Measurements from ENCODE around the gene NOTCH4.
"Not testable (repeated sequence)": the region's sequence is repeated elsewhere in the genome, so short reads cannot be mapped to it uniquely, and the experiment has no call there.

Gene NOTCH4

DNA sequence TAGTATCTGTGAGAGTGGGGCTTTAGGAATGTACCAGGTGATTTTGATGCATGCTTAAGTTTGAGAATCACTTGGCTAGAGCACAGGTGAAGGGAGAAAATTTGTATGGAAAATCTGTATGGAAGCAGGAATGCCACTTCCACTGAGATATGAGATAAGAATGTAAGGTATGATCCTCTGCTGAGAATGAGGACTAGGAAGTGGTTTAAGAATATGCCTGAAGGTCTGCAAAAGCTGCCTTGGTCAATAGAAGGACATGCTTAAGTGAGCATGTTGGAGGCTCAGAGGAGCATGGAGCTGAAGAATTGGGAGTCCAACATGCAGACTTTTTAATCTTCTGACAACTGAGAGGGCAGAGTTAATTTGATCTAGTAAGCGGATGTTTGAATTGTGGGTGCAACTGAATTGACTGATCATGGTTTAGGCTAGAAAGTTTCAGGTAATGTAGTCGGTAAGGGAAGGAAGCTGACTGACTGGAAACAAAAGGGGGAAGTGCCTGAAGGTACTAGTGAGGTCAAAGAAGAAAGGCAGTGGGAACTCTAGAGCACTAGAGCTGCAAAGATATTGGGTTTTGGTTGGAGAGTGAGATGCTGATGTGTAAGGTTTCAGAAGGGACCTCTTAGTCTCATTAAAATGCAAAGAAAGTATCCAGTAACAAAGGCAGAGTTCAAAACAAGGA is 28.6 kb upstream of the NOTCH4 start:
- TF ChIP-seq, protein P1, sequence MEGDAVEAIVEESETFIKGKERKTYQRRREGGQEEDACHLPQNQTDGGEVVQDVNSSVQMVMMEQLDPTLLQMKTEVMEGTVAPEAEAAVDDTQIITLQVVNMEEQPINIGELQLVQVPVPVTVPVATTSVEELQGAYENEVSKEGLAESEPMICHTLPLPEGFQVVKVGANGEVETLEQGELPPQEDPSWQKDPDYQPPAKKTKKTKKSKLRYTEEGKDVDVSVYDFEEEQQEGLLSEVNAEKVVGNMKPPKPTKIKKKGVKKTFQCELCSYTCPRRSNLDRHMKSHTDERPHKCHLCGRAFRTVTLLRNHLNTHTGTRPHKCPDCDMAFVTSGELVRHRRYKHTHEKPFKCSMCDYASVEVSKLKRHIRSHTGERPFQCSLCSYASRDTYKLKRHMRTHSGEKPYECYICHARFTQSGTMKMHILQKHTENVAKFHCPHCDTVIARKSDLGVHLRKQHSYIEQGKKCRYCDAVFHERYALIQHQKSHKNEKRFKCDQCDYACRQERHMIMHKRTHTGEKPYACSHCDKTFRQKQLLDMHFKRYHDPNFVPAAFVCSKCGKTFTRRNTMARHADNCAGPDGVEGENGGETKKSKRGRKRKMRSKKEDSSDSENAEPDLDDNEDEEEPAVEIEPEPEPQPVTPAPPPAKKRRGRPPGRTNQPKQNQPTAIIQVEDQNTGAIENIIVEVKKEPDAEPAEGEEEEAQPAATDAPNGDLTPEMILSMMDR (IDR thresholded peaks at IDR 0.05; ENCODE audit: borderline replicate concordance, insufficient read depth, low read depth, low read length) = no peak
- no peak overlapping the region for H3K4me3 ChIP-seq (ENCODE audit: low read depth, low read length)

DNA sequence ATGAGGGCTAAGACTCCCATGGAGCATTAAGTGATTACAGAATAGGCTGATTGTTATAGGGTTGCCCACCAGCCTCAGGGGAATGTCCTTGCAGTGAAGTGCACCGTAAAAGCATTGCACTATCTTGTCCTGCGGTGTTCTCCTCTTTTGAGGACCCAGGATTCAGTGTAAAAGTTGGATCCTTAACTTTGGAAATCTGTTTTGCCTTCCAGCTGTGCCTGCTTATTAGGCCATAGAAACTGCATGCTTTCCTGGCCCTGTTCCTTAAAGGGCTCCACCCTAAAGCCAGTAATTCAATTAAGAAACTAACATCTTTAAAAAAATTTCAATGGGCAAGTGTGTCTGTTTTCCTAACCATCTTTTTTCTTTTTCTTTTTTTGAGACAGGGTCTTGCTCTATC is 25.4 kb upstream of the NOTCH4 start:
- TF ChIP-seq, protein P1 (IDR thresholded peaks at IDR 0.05; ENCODE audit: borderline replicate concordance, insufficient read depth, low read depth, low read length) = no peak
- no peak overlapping the region for H3K4me3 ChIP-seq (ENCODE audit: low read depth, low read length)

DNA sequence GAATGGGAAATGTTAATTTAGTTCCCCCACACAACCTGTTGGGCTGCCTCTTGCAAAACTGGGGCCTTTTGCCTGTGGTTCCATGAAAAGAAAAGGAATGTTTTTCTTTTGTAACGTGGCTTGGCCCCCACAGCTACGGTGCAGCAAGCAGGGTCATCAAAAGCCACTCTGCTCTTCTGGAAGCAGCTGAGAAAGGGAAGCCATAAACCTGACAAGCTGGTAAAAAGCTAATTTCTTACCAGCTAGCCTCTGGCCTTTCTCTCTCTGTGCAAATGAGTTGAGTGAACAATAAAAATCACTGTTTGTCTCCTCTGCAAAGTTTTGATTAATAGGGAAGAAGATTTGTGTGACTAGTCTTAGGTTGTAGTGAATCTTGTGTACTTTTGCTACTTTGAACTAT is 23.5 kb upstream of the NOTCH4 start:
- TF ChIP-seq, protein P1 (IDR thresholded peaks at IDR 0.05; ENCODE audit: borderline replicate concordance, insufficient read depth, low read depth, low read length) = no peak
- H3K4me3 ChIP-seq (ENCODE audit: low read depth, low read length) = no peak overlapping the region

DNA sequence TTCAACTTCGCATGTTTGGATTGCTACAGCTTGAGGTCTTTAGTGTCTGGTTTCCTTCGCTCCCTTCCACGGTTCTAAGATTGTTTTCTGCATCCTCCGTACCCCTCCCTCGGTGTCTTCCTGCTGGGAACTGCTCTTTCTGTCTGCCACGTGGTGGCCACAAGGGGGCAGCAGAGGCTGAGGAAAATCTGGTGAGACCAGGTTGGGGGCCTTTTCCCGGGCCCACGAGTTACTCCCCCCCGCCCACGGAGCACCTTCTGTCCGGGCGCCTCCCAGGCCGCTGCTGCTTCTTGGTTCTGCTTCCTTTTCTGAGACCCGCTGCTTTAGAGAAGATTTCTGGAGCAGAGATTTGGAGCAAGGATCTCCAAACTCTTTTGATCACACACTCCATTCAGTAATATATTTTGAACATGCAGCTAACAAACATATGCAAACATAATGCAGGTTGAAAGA is 21.1 kb upstream of the NOTCH4 start:
- no peak overlapping the region for H3K4me3 ChIP-seq (ENCODE audit: low read depth, low read length)
- TF ChIP-seq, protein P1 (IDR thresholded peaks at IDR 0.05; ENCODE audit: borderline replicate concordance, insufficient read depth, low read depth, low read length) = peak; percentile 84

DNA sequence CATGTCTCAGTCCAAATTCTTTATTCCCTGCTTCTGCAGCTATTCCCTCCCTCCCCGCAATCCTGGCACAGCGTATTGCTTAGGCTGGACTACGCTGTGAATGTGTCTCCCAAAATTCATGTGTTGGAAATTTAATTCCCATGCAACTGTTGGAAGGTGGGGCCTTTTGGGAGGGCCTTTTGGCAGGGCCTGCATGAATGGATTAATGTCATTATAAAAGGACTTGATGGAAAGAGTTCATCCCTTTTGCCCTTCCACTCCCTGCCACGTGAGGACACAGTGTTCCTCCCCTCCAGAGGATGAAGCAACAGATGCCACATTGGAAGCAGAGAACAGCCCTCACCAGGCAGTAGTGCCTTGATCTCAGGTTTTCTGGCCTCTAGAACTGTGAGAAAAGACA is 20.4 kb upstream of the NOTCH4 start:
- no peak overlapping the region for H3K4me3 ChIP-seq (ENCODE audit: low read depth, low read length)
- TF ChIP-seq, protein P1 (IDR thresholded peaks at IDR 0.05; ENCODE audit: borderline replicate concordance, insufficient read depth, low read depth, low read length) = no peak

DNA sequence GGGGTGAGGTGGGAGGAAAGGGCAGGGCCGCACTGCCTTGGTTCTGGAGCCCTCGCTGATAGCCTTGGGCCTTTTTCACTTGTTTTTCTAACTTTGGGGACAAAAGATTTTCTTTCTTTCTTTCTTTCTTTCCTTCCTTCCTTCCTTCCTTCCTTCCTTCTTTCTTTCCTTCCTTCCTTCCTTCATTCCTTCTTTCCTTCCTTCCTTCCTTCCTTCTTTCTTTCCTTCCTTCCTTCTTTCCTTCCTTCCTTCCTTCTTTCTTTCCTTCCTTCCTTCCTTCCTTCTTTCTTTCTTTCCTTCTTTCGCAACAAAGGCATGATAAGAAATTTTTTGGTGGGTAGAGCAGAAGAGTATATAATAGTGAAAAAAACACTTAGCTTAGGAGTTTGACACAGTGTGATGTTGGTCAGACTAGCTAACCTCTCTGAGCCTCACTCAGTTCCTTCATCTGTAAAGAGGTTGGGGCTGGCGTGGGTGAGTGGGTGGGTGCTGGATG is 18.5 kb upstream of the NOTCH4 start:
- H3K4me3 ChIP-seq (ENCODE audit: low read depth, low read length) = not testable (repeated sequence)

DNA sequence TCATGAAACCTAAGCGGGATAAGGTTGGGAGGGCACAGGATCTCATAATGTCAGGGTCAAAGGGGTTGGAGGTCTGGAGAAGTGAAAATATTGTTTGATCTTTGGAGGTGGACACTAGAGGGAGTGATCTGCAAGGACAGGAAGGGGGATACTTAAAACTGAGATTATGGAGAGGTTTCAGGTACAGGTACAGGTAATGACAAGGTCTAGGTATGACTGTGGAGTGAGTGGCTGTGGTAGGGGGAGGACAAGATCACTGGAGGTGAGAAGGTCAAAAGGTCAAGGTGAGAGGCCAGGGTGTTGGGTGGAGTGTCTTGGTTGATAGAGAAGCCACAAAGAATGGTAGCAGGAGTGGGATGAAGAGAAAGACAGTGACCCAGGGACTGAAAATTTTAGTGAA is 16.8 kb upstream of the NOTCH4 start:
- TF ChIP-seq, protein P1 (IDR thresholded peaks at IDR 0.05; ENCODE audit: borderline replicate concordance, insufficient read depth, low read depth, low read length) = no peak
- H3K4me3 ChIP-seq (ENCODE audit: low read depth, low read length) = no peak overlapping the region

All from GM12875 (cell line).